GM21576 (cell line): ENCODE results near the gene SLIT3.
"Not testable (repeated sequence)": the region's sequence is repeated elsewhere in the genome, so short reads cannot be mapped to it uniquely, and the experiment has no call there.

ENCODE experiments used
- ATAC-seq: cut with Tn5 transposase; IDR thresholded peaks from one replicate; pipeline ENCODE4 v1.9.1; 2021; ENCODE audit warnings: mild to moderate bottlenecking, moderate library complexity; ENCODE audit not compliant: unreplicated experiment

The SLIT3 gene

DNA sequence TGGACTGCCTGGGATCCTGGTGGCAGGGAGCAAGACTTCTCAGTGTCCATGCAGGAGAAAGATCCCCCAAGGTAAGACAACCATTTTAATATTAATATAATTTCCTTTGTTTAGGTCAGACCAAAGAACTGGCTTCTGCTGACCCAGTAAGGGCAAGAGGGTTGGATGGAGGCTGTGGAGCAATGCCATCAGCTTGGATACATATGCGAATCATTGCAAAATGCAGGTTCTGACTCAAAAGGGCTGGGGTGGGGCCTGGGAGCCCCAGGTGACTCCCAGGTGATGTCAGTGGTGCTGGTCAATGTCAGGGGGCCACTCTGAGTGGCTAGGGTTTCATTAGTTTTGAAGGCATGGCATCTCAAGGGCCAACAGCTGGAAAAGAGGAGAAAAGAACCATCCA, 632.9 kb downstream of the SLIT3 start:
- ATAC-seq = no peak

DNA sequence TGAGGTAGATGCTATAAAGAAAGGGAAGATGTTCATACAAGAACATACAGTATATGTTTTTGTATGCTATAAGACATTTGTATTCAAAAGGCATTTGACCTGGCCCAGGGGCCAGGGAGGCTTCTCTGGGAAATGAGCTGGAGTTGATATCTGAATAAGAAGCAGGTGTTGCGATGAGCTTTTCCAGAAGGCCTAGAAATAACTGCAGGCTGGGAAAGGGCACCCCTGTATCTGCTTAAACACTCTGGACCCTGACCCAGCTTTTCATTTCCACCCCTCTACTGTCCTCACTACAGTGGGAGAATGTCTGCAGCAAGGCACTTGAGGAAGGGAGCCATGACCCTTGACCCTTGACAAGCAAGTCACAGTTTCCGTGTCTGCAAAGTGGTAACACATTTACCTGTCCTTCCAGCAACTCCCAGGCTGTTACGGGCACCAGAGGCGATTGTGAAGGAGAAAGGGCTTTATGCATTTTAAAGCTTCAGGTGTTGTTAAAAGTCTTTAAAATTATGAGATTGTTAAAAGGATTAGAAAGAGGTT, 633.6 kb downstream of the SLIT3 start:
- no peak for ATAC-seq

DNA sequence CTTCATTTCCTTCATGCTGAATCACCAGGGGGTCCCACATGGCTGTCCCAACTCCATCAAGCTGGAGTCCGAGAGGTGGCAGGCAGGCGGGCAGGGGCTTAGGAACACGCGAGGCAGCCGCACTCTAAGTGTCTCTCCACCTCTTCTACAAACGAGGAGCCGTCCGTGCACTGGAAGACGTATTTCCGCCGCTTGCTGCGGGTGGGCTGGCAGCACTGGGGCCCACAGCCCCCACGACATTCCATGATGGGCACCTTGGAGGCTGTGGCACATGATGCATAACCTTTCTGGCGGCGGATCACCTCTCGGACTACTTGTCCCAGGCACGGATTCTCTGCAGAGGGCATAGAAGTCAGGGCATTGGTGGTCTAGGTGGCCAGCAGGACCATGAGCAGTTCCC, 634.6 kb downstream of the SLIT3 start:
- ATAC-seq = no peak

DNA sequence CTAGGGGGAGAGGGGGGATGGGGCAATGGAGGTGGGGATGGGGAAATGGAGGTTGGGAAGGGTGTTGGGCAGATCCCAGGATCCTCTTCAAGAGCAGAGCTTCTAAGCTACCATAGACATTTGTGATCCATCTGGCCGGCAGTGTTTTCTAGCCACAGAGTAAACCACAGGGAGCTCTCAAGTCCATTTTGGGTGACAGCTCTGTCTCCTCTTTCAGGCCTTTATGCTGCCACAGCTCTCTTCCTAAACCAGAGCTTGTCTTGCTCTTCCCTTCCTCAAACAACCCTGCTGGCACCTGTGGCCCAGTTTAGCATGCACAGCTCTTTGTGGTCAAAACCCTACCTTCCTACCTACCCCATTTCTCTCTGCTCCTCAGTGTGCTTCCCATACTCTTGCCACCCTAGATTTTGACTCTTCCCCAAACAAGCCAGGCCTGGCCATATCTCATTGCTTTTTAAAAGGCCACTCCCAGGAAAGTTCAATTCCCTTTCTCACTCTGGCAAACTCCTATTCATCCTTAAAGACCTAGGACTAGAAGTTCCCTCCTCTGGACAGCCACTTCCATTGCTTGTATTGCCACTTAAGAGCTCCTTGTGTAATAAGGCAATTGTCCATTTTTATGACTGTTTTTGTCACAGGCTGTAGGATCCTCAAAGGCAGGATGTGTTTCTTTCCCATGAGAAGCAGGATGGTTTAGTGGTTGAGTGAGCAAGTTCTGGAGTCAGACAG, 637.5 kb downstream of the SLIT3 start:
- ATAC-seq = no peak

DNA sequence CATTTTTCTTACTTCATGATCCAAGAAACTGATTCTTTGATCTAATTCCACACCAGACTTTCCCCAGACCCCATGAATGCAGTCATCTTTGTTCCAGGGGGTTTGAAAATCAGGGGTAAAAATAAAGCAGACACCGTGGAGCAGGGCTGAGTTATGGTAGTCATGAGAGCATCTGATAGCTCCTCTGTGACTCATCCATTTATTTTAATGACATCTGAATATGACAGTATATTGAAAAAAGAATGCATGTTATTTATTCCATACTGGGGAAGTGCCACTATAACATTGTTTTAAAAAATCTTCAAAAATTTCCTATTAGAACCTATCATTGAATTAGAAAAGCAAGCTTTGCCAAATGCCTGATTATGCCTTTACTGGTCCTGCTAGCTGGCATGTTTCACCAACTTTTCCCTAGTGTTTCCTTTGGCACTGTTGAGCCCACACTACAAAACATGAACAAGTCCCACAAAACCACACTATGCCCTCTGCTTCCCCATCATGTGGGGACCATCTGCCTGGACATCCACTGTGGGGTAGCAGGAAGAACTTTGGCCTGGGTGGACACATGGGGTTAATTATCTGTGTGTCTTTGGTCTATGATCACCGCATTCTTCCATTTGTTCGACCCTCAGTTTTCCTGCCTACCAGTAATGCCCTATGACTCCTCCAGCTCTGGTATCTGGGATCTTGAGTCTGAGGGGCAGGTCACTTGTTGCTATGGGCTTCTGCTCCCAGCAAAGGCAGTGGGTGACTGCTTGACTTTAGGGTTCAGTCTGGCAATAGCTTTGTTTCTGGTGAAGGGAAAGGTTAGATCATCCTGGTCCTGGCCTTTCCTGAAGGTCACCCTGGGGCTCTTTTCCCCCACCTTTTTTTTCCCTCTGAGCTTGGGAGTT, 639.1 kb downstream of the SLIT3 start:
- ATAC-seq = no peak

GRCh38 chr5:168660691-168661090, 640.2 kb downstream of the SLIT3 start:
- no peak for ATAC-seq

GRCh38 chr5:168659286-168659847, 641.6 kb downstream of the SLIT3 start:
- ATAC-seq = no peak

- ATAC-seq = no peak
Observed at GRCh38 chr5:168658394-168658793, 642.5 kb downstream of the SLIT3 start.

- ATAC-seq = no peak
Observed at GRCh38 chr5:168656633-168657032, 644.3 kb downstream of the SLIT3 start.

GRCh38 chr5:168655316-168655715, 645.6 kb downstream of the SLIT3 start:
- no peak for ATAC-seq

- no peak for ATAC-seq
Observed at GRCh38 chr5:168654211-168654721, 646.7 kb downstream of the SLIT3 start.

DNA sequence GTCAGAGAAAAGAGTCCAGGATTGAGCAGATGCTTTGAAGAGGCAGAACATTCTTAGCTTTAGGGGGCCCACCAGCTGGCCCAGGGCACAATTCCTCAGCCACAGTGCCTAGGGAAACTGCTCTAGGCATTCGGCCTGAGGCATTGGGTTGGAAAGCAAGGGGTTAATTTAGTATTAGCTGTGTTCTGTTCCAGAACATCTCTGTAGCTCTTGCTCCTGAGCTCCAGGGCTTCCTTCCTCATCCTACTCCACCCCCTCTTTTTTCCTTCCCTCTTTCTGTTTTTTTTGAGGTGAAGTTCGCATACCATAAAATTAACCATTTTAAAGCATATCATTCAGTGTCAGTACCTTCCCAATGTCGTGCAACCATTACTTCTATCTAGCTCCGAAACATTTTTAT, 647.3 kb downstream of the SLIT3 start:
- no peak for ATAC-seq

DNA sequence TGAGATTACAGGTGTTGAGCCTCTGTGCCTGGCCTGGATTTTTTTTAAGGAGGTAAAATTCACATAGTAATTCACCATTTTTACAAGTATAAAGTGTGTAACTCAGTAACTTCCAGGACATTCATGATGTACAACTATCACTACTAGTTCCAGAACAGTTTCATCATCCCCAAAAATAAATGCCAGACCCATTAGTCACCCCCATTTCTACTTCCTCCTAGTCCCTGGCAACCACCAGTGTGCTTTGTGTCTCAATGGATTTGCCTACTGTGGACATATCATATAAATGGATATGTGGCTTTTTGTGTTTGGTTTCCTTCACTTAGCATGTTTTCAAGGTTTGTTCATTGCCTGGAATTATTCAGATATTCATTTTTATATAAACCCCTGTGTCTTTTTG, 649.3 kb downstream of the SLIT3 start:
- ATAC-seq = no peak

DNA sequence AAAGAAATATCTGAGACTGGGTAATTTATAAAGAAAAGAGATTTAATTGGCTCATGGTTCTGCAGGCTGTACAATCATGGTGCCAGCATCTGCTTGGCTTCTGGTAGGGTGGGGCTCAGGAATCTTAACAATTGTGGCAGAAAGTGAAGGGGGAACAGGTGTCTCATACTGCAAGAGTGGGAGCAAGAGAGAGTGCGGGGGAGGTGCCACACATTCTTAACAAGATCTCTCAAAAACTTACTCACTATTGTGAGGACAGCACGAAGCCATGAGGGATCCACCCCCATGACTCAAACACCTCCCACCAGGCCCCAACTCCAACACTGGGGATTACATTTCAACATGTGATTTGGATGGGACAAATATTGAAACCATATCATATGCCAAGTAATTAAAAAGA, 651.6 kb downstream of the SLIT3 start:
- ATAC-seq = no peak

GRCh38 chr5:168648576-168648975, 652.4 kb downstream of the SLIT3 start:
- no peak for ATAC-seq

DNA sequence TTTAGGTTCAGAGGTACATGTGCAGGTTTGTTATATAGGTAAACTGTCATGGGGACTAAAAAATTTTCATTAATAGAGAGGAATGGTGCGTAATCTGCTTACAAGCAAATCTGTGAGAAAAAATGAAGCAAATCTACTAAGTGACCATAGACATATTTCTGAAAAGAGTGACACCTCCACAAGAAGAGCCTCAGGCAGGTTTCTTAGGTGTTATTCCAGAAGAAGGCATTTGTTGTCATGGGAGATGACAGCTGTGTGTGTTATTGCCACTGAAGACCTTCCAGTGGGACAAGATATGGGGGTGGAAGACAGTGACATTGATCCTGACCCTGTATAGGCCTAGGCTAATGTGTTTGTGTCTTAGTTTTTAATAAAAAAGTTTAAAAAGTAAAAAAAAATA, 652.9 kb downstream of the SLIT3 start:
- ATAC-seq = no peak

- no peak for ATAC-seq
Observed at GRCh38 chr5:168647083-168647482, 653.9 kb downstream of the SLIT3 start.

- ATAC-seq = no peak
Observed at GRCh38 chr5:168646335-168646734, 654.6 kb downstream of the SLIT3 start.

- no peak for ATAC-seq
Observed at GRCh38 chr5:168645195-168645594, 655.7 kb downstream of the SLIT3 start.

GRCh38 chr5:168642019-168642418, 658.9 kb downstream of the SLIT3 start:
- ATAC-seq = no peak

DNA sequence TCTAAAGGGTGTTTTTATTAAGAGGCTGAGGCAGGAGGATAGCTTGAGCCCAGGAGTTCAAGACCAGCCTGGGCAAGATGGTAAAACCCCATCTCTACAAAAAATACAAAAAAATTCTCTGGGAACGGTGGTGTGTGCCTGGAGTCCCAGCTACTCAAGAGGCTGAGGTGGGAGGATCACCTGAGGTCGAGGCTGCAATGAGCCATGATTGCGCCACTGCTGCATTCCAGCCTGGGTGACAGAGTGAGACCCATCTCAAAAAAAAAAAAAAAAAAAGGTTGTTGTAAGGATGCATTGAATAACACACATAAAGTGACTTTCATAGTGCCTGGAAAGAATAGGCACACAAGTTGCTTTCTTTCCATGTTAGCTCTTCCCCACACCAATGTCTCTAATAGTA, 662.1 kb downstream of the SLIT3 start:
- ATAC-seq = not testable (repeated sequence)
